AG10803 (cell line): ENCODE results near the gene LTB.

Experiments used
- DNase-seq: peaks from one replicate; pipeline ENCODE4 v3.0.0; 2010; ENCODE audit warnings: low read depth
- H3K4me3 ChIP-seq: 2 replicates; pipeline ENCODE4 v1.5.1; 2011; ENCODE audit warnings: mild to moderate bottlenecking, low read length, control low read depth
- TF ChIP-seq, protein P1 (sequence below): conservative IDR thresholded peaks from 2 replicates; pipeline ENCODE4 v1.5.1; 2011; ENCODE audit warnings: mild to moderate bottlenecking, low read length, control low read depth, inconsistent platforms

The LTB gene

DNA sequence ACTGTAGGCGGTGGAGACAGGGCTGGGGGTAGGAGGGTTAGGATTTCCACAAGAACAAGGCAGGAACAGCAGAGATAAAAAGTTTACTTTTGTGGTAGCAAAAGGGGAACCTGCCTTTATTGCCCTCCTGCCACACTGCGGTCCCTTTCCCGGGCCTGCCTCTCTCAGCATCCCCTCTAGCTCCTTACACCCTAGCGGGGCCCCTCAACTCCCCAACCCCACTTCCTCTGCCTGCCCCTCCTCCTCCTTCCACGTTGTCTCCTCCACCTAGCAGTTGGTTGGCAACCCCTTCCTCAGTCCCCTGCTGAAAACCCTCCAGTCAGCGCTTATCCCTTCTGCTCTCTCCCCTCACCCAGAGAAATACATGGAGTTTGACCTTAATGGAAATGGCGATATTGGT lies 33.5 kb upstream of the LTB start:
- no peak overlapping the region for H3K4me3 ChIP-seq
- TF ChIP-seq, protein P1, sequence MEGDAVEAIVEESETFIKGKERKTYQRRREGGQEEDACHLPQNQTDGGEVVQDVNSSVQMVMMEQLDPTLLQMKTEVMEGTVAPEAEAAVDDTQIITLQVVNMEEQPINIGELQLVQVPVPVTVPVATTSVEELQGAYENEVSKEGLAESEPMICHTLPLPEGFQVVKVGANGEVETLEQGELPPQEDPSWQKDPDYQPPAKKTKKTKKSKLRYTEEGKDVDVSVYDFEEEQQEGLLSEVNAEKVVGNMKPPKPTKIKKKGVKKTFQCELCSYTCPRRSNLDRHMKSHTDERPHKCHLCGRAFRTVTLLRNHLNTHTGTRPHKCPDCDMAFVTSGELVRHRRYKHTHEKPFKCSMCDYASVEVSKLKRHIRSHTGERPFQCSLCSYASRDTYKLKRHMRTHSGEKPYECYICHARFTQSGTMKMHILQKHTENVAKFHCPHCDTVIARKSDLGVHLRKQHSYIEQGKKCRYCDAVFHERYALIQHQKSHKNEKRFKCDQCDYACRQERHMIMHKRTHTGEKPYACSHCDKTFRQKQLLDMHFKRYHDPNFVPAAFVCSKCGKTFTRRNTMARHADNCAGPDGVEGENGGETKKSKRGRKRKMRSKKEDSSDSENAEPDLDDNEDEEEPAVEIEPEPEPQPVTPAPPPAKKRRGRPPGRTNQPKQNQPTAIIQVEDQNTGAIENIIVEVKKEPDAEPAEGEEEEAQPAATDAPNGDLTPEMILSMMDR = no peak
- no peak for DNase-seq

DNA sequence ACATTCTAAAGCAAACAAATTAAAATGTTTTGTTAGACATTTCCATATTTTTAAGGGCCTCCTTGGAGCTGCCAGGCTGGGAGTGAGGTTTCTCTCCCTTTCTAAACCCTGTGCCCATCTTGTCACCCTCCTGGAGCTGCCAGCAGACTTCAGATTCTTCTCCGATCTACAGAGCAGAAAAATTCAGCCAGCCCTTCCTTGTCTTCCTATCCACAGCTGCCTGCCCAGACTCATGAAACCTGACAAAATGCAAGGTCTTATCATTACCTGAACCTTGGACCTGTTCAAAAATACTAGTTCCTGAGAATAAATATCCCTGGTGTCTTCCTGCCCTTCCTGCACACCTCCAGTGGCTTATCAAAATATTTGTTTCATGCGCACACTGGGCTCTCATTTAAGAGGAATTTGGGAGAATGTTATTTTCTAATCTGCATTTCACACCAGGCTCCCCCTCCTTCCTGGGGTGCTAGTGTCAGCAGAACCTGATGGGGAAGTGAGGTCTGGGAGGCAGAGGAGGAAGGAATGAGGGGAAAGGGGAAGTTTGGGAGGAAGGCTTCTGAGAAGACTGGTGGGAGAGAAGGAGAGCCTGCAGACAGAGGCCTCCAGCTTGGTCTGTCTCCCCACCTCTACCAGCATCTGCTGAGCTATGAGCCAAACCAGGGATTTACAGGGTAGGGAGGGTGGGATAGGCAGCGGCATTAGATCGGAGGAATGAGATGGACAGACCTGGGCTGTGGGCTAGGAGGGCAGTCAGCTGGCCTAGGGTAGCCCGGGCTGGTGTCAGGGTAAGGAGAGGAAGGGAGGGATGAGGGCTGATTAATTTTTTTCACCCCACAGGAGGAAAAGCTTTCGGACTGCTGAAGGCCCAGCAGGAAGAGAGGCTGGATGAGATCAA lies 32.7 kb upstream of the LTB start, which contains the start of gene AIF1:
AIF1 (plus strand) TSS at position 551 of the 895 bp plus-strand sequence; CDS start at position 647, 96 bp downstream.
- H3K4me3 ChIP-seq = no peak within 1 kb of the TSS
- DNase-seq = no peak
- TF ChIP-seq, protein P1 = no peak

DNA sequence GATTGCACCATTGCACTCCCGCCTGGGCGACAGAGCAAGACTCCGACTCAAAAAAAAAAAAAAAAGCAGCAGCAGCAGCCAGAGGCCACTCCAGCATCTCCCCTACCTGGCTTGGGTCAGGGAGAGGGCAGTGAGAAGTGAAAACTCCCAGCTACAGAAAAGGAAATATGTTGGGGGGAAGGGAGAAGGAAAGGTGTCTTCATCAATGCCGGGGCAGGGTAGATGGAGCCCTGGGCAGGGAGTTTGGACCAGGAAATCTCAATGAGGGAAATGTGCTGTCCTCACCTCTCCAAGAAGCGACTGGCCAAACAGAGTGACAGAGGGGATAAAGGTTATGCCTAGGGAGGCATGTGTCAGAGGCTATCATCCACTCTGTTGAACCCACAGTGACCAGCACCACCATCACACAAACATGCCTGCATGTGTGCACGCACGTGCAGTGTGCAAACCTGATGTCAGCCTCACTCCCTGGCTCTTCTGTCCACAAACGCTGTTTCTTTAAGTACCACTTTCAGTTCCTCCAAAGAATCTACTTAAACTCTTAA lies 31.9 kb upstream of the LTB start:
- TF ChIP-seq, protein P1 = no peak
- DNase-seq = no peak
- no peak overlapping the region for H3K4me3 ChIP-seq

DNA sequence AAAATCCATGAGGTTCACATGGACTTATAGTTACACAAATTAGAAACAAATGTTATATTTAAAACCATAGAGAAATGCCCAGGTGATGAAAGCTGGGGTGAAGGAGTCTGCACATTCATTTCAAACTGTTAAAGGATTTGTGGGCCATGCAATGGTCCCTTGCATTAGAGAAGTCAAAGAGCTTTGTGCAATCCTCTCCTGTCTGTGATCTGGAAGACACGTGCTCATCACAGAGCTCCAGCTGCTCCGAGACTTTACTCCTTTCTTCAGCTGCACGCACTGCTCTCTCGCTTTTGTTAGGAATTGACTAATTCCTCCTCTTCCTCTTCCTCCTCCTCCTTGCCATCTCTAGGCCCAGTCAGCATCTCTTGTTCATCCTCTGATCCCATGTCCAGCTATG lies 28.7 kb upstream of the LTB start:
- DNase-seq = peak; percentile 78
- no peak overlapping the region for H3K4me3 ChIP-seq
- TF ChIP-seq, protein P1 = no peak

DNA sequence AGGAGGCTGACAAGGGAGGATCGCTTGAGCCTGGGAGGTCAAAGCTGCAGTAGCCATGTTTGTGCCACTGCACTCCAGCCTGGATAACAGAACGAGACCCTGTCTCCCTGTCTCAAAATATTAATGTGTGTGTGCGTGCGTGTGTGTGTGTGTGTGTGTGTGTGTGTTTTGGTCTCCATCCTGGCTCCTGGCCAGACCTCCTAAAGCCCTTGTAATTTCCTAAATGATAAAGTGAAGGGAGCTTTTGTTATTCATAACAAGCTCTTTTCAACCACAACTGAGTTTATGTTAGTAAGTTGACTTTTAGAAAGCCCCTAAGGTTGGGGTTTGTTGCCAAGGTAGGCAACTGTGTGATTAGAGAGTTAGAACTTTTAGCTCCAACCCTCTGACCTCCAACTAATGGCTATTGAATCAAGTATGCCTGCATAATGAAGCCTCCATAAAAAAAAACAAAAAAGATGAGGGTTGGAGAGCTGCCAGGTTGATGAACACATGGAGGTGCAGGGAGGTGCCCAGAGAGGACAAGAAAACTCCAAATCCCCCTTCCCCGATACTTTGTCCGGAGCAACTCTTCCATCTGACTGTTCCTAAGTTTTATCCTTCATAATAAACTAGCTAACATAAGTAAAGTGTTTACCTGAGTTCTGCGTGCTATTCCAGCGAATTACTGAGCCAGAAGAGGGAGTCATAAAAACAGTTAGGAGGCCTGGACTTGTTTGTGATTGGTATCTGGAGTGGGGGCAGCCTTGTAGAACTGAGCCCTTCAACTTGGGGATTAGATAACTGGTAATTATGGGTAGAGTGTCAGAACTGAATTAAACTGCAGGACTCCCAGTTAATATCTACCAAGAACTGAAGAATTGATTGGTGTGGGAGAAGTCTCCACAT lies 27.5 kb upstream of the LTB start:
- no peak overlapping the region for H3K4me3 ChIP-seq
- DNase-seq = no peak
- TF ChIP-seq, protein P1 = no peak

DNA sequence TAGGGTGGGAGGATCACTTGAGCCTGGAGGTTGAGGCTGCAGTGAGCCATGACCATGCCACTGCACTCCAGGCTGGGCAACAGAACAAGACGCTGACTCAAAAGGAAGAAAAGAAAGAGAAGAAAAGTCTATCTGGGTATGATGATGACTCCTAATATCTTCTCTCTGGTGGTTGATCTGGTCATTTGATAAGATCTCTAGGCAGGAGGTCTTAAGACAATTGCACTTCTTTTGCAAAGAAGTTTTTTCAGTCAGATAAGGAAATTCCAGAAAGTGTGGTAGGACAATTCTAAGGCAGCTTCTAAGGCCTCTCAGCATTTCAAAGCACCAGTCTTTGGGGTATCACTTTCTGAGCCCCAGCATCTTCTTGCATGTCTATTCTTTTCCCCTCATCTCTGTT lies 25.1 kb upstream of the LTB start:
- H3K4me3 ChIP-seq = no peak overlapping the region
- TF ChIP-seq, protein P1 = no peak
- no peak for DNase-seq
